HCT116 (cell line): ENCODE results near the gene WDR37. TPM values are rescaled to one million over a fixed set of nuclear protein-coding genes. Genes with fewer than 3 reads are reported as not detected.

Experiments used
- ATAC-seq: fragments of 200-7000 bp; cut with Tn5 transposase; 2 replicates; pipeline ENCODE4 v1.9.1; 2020; ENCODE audit warnings: mild to moderate bottlenecking, moderate library complexity
- BruUV-seq: library from RNA; stranded (reverse); fragments of 400-500 nt; replicated peaks from 2 replicates; lab custom pipeline; 2021; lab: Mats Ljungman, UMichigan
- CTCF ChIA-PET: fragments of 300-600 bp; sonication (Branson Sonifier 250); formaldehyde crosslinking; loops from one replicate; lab custom pipeline; 2021; ENCODE audit warnings: antibody characterized with exemption; lab: Charles Lee
- POLR2A ChIA-PET: fragments of 300-600, 350-600 bp; sonication (Branson Sonifier 250); formaldehyde crosslinking; loops from one replicate; lab custom pipeline; 2021; ENCODE audit warnings: antibody characterized with exemption; lab: Charles Lee
- RAD21 ChIA-PET, 2 experiments: fragments of 300-600 bp; sonication (Branson Sonifier 250); formaldehyde crosslinking; loops; one replicate each; lab custom pipeline; 2023; ENCODE audit warnings: low total read pairs in 2 of 2; ENCODE audit not compliant: uncharacterized antibody in 2 of 2, unreplicated experiment in 2 of 2, low non-redundant PET in 1 of 2; lab: Charles Lee
- DNase-seq: peaks from one replicate; pipeline ENCODE4 v3.0.0-alpha.2; 2010; ENCODE audit warnings: low read depth, low spot score
- H2AFZ ChIP-seq: fragments of 200-600 bp; shearing (Covaris generic), sonication (generic); 2 replicates; pipeline ENCODE4 v1.6.1; 2017; ENCODE audit warnings: low read depth, mixed run types, mixed read lengths, antibody characterized with exemption, low read length; ENCODE audit not compliant: poor library complexity, severe bottlenecking
- H3K27ac ChIP-seq: 2 replicates; pipeline ENCODE4 v1.5.1; 2012; ENCODE audit warnings: low read depth, low read length
- H3K27me3 ChIP-seq: fragments of 200-600 bp; sonication (generic); 2 replicates; pipeline ENCODE4 v1.6.1; 2016; ENCODE audit warnings: mixed run types, low read length, mixed read lengths; ENCODE audit not compliant: insufficient read depth
- H3K36me3 ChIP-seq, 2 experiments: fragments of 200-500 bp in 1 of 2; fragments of 200-600 bp in 1 of 2; sonication (Bioruptor generic) in 1 of 2; sonication (generic) in 1 of 2; 2 replicates each; pipeline versions ENCODE4 v1.5.1 to v1.6.1; 2014 to 2016; ENCODE audit warnings: low read length in 2 of 2, inconsistent platforms in 1 of 2, mixed read lengths in 1 of 2, mixed run types in 1 of 2; ENCODE audit not compliant: insufficient read depth in 2 of 2, control insufficient read depth in 1 of 2
- H3K4me1 ChIP-seq, 2 experiments: fragments of 200-600 bp in 1 of 2; sonication (generic) in 1 of 2; 2 replicates each; pipeline versions ENCODE4 v1.5.1 to v1.6.1; 2012 to 2017; ENCODE audit warnings: low read length in 2 of 2, inconsistent platforms in 1 of 2, mild to moderate bottlenecking in 1 of 2, mixed read lengths in 1 of 2, mixed run types in 1 of 2, moderate library complexity in 1 of 2; ENCODE audit not compliant: insufficient read depth in 2 of 2, control insufficient read depth in 1 of 2
- H3K4me2 ChIP-seq: fragments of 200-600 bp; sonication (generic); 2 replicates; pipeline ENCODE4 v1.6.1; 2017; ENCODE audit warnings: mixed run types, low read length, mixed read lengths
- H3K4me3 ChIP-seq, 2 experiments: fragments of 200-600 bp in 1 of 2; sonication (generic) in 1 of 2; replicated peaks in 1 of 2; 2 replicates each; pipeline ENCODE4 v1.5.1; 2011 to 2016; ENCODE audit warnings: low read length in 2 of 2, control low read depth in 1 of 2, low read depth in 1 of 2, mild to moderate bottlenecking in 1 of 2, mixed read lengths in 1 of 2, mixed run types in 1 of 2
- H3K79me2 ChIP-seq: fragments of 200-600 bp; sonication (generic); 2 replicates; pipeline ENCODE4 v1.6.1; 2017; ENCODE audit warnings: mild to moderate bottlenecking, mixed run types, low read length, moderate library complexity, mixed read lengths; ENCODE audit not compliant: insufficient read depth
- H3K9ac ChIP-seq: fragments of 200-600 bp; sonication (generic); 2 replicates; pipeline ENCODE4 v1.6.1; 2016; ENCODE audit warnings: low read length, mixed read lengths
- H3K9me2 ChIP-seq: fragments of 200-600 bp; sonication (generic), shearing (Covaris generic); 2 replicates; pipeline ENCODE4 v1.6.1; 2017; ENCODE audit warnings: mixed run types, mild to moderate bottlenecking, moderate library complexity; ENCODE audit not compliant: insufficient read depth
- H3K9me3 ChIP-seq, 2 experiments: fragments of 200-500 bp in 1 of 2; fragments of 200-600 bp in 1 of 2; sonication (Bioruptor generic) in 1 of 2; sonication (generic) in 1 of 2; 2 replicates each; pipeline ENCODE4 v1.6.1; 2014 to 2017; ENCODE audit warnings: low read length in 2 of 2, mixed read lengths in 2 of 2, inconsistent platforms in 1 of 2, low read depth in 1 of 2, mild to moderate bottlenecking in 1 of 2, mixed run types in 1 of 2, moderate library complexity in 1 of 2; ENCODE audit not compliant: control insufficient read depth in 1 of 2, insufficient read depth in 1 of 2
- H4K20me1 ChIP-seq: fragments of 200-600 bp; sonication (generic), shearing (Covaris generic); 2 replicates; pipeline ENCODE4 v1.6.1; 2017; ENCODE audit warnings: mixed run types, mild to moderate bottlenecking, moderate library complexity; ENCODE audit not compliant: insufficient read depth
- ATF3 ChIP-seq: IDR thresholded peaks from 2 replicates; pipeline ENCODE4 v1.6.1; 2012
- CBX3 ChIP-seq: IDR thresholded peaks from 2 replicates; pipeline ENCODE4 v1.6.1; 2012; ENCODE audit warnings: low read depth
- CEBPB ChIP-seq: IDR thresholded peaks from 2 replicates; pipeline ENCODE4 v1.6.1; 2012; ENCODE audit warnings: low read depth
- EGR1 ChIP-seq: IDR thresholded peaks from 2 replicates; pipeline ENCODE4 v1.6.1; 2012; ENCODE audit warnings: low read depth
- ELF1 ChIP-seq: IDR thresholded peaks from 2 replicates; pipeline ENCODE4 v1.6.1; 2012; ENCODE audit warnings: low read depth, borderline replicate concordance
- EZH2 ChIP-seq: fragments of 200-600 bp; sonication (generic); IDR thresholded peaks from 2 replicates; pipeline ENCODE4 v1.6.1; 2017; ENCODE audit warnings: antibody characterized with exemption, mixed run types
- FOSL1 ChIP-seq: IDR thresholded peaks from 2 replicates; pipeline ENCODE4 v1.6.1; 2012; ENCODE audit warnings: low read depth
- JUND ChIP-seq: IDR thresholded peaks from 2 replicates; pipeline ENCODE4 v1.6.1; 2012
- POLR2A ChIP-seq: IDR thresholded peaks from 2 replicates; pipeline ENCODE4 v1.7.0; 2011; ENCODE audit warnings: borderline replicate concordance; ENCODE audit not compliant: insufficient read depth, insufficient read length; ENCODE audit errors: extremely low read depth
- POLR2AphosphoS5 ChIP-seq: IDR thresholded peaks from 2 replicates; pipeline ENCODE4 v1.6.1; 2011; ENCODE audit warnings: mild to moderate bottlenecking, low read depth, low read length, moderate library complexity
- RAD21 ChIP-seq: IDR thresholded peaks from 2 replicates; pipeline ENCODE4 v1.6.1; 2012; ENCODE audit warnings: low read depth, mild to moderate bottlenecking
- SIN3A ChIP-seq: IDR thresholded peaks from 2 replicates; pipeline ENCODE4 v1.6.1; 2012; ENCODE audit warnings: low read depth
- SP1 ChIP-seq: IDR thresholded peaks from 2 replicates; pipeline ENCODE4 v1.6.1; 2012; ENCODE audit warnings: low read depth
- SRF ChIP-seq: IDR thresholded peaks from 2 replicates; pipeline ENCODE4 v1.6.1; 2012; ENCODE audit warnings: low read depth
- TCF7L2 ChIP-seq: IDR thresholded peaks from 2 replicates; pipeline ENCODE4 v1.7.0; 2011; ENCODE audit warnings: borderline replicate concordance, inconsistent platforms; ENCODE audit not compliant: insufficient read depth, insufficient read length; ENCODE audit errors: extremely low read depth
- YY1 ChIP-seq: IDR thresholded peaks from 2 replicates; pipeline ENCODE4 v1.6.1; 2011; ENCODE audit warnings: low read length, low read depth, moderate library complexity, mild to moderate bottlenecking; ENCODE audit not compliant: insufficient replicate concordance; ENCODE audit errors: extremely low read depth
- ZBTB33 ChIP-seq: IDR thresholded peaks from 2 replicates; pipeline ENCODE4 v1.6.1; 2011; ENCODE audit warnings: mild to moderate bottlenecking, low read length, moderate library complexity; ENCODE audit not compliant: insufficient replicate concordance; ENCODE audit errors: extremely low read depth
- ZNF274 ChIP-seq: fragments of 200-500 bp; sonication (Bioruptor generic); IDR thresholded peaks from 2 replicates; pipeline ENCODE4 v1.6.1; 2014; ENCODE audit warnings: mild to moderate bottlenecking, low read depth, low read length, inconsistent platforms
- intact Hi-C: fragments of 100-400 bp; cut with micrococcal nuclease; formaldehyde crosslinking; loops from 2 replicates; pipeline ENCODE4 v1.10.0; 2022
- total RNA-seq: library from RNA; stranded (reverse); gene quantifications from one replicate; pipeline ENCODE4 v1.2.1, GENCODE V29; 2021; ENCODE audit not compliant: unreplicated experiment
- TF ChIP-seq, protein P1 (sequence below), 3 experiments: fragments of 200-600 bp in 1 of 3; sonication (generic) in 1 of 3; IDR thresholded peaks in 2 of 3; conservative IDR thresholded peaks in 1 of 3; 2 replicates each; pipeline ENCODE4 v1.5.1; 2012 to 2017; ENCODE audit warnings: low read depth in 2 of 3, low read length in 2 of 3, antibody characterized with exemption in 1 of 3, borderline replicate concordance in 1 of 3, control low read depth in 1 of 3, mild to moderate bottlenecking in 1 of 3, mixed read lengths in 1 of 3, mixed run types in 1 of 3, moderate library complexity in 1 of 3; ENCODE audit not compliant: insufficient read depth in 1 of 3

WDR37 gene
- total RNA-seq, 1 experiment from 2014 or later: 9.1 TPM

- TF ChIP-seq ZBTB33 (no peak), ATF3 (no peak), POLR2A (no peak), EZH2 (no peak), POLR2AphosphoS5 (no peak), FOSL1 (no peak), RAD21 (no peak), TCF7L2 (no peak), ZNF274 (no peak), SRF (no peak)
- TF ChIP-seq, all 23 proteins: peak for 0
These were observed 27.4 kb downstream of the WDR37 start (continued) for GRCh38 chr10:1083581-1083980.

- no peak for ATAC-seq
- DNase-seq: no peak
- intact Hi-C loops: no loop called here
- TF ChIP-seq CEBPB (no peak), YY1 (no peak), JUND (no peak), SIN3A (no peak), SP1 (no peak), POLR2AphosphoS5 (no peak), SRF (no peak), ZNF274 (no peak), ELF1 (no peak), TCF7L2 (no peak), EGR1 (no peak), CBX3 (no peak)
- TF ChIP-seq, protein P1, sequence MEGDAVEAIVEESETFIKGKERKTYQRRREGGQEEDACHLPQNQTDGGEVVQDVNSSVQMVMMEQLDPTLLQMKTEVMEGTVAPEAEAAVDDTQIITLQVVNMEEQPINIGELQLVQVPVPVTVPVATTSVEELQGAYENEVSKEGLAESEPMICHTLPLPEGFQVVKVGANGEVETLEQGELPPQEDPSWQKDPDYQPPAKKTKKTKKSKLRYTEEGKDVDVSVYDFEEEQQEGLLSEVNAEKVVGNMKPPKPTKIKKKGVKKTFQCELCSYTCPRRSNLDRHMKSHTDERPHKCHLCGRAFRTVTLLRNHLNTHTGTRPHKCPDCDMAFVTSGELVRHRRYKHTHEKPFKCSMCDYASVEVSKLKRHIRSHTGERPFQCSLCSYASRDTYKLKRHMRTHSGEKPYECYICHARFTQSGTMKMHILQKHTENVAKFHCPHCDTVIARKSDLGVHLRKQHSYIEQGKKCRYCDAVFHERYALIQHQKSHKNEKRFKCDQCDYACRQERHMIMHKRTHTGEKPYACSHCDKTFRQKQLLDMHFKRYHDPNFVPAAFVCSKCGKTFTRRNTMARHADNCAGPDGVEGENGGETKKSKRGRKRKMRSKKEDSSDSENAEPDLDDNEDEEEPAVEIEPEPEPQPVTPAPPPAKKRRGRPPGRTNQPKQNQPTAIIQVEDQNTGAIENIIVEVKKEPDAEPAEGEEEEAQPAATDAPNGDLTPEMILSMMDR (IDR thresholded peaks at IDR 0.05 in 2 of 3, conservative IDR thresholded peaks at IDR 0.05 in 1 of 3; ENCODE audit: borderline replicate concordance in 1 of 3, insufficient read depth in 1 of 3, low read depth in 2 of 3, low read length in 2 of 3): no peak
These were observed 28.1 kb downstream of the WDR37 start for GRCh38 chr10:1084011-1084950.

More at GRCh38 chr10:1084011-1084950, 28.1 kb downstream of the WDR37 start:
- Histone ChIP-seq H3K4me3 (no peak overlapping the region), H3K27me3 (no peaks in the 10 kb centered on the region), H3K9me2 (no peaks in the 10 kb centered on the region), H3K36me3 (peaks cover 13 to 18% of the 10 kb centered on the region in 2 experiments; a peak in 3 of 4 replicates), H3K9me3 (no peaks in the 10 kb centered on the region), H4K20me1 (no peaks in the 10 kb centered on the region), H3K79me2 (no peaks in the 10 kb centered on the region), H3K9ac (no peak overlapping the region), H2AFZ (no peak overlapping the region), H3K4me1 (no peaks in the 10 kb centered on the region), H3K27ac (no peak overlapping the region), H3K4me2 (no peak overlapping the region)
- RAD21 ChIA-PET: no interaction called here
- no TSS peak for BruUV-seq
- CTCF ChIA-PET: no interaction called here
- POLR2A ChIA-PET: no interaction called here
